GM18499 (cell line): ENCODE measurements around the gene ZNF320.
"Not testable (repeated sequence)": the region's sequence is repeated elsewhere in the genome, so short reads cannot be mapped to it uniquely, and the experiment has no call there.

ENCODE experiments used
- ATAC-seq: cut with Tn5 transposase; IDR thresholded peaks from one replicate; pipeline ENCODE4 v1.9.1; 2021; ENCODE audit warnings: moderate number of reproducible peaks; ENCODE audit not compliant: insufficient read depth, unreplicated experiment

ZNF320 gene

DNA sequence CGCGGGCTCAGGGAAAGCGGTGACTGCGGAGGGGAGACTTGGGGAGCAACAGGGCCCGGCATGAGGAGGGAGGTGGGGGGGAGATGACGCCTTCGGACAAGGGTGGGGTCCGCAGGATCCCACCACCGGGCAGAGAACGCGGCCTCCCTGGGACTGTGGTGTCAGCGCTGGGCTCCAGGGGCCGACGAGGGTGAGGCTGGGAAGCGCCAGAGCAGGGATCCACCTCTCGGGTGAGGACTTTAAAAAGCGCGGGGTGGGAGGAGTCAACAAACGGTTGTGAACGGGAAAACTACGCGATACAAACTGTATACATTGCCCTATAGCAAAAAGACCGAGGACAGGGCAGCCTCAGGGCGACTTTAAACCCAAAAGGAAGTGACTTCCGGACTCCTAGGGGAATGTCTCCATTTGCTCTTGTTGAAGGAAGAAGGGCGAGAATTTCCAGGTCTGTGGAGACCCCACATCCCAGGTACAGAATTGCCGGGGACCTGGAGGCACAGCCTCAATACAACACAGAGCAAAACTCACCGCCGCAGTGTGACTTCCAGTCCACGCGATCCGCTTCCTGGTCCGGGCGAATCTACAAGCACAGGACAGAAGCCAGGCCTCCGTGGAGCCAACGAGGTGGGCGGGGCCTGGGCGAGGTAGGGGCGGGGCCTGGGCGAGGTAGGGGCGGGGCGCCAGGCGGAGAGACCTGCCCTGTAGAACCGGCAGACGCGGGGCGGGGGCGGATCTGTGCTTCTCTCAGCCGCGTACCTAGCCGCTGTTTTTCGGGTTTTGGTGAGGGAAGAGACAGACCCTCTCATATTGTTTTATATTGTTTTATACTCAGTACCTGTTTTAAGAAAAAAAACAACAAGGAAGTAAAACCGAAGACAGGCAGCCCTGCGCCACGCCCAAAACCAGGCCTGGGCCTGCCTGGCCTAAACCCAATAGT, 25.7 kb upstream of the ZNF320 start, which contains the start of gene ZNF888:
Gene ZNF888 (minus strand): TSS at position 588 of the 937 bp plus-strand sequence. CDS start 5,555 bp downstream, outside the sequence.
- no peak for ATAC-seq

DNA sequence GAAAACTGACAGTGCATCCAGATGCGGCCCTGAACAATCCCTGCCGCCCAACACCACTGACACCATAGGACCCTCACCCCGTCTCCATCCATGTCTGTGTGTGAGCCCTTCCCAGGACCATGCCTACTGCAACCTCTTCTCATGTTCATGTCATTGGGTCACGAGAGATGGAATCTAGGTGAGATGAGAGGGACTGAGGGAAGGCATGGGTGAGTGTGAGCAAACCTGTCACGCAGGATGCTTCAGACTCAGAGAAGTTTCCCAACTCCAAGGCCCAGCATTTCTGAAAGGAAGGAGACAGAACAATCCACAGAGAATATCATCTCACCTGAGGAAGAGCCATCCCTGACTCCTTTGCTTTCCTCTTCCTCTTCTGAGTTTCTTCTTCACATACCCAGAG, 20.1 kb upstream of the ZNF320 start:
- no peak for ATAC-seq

DNA sequence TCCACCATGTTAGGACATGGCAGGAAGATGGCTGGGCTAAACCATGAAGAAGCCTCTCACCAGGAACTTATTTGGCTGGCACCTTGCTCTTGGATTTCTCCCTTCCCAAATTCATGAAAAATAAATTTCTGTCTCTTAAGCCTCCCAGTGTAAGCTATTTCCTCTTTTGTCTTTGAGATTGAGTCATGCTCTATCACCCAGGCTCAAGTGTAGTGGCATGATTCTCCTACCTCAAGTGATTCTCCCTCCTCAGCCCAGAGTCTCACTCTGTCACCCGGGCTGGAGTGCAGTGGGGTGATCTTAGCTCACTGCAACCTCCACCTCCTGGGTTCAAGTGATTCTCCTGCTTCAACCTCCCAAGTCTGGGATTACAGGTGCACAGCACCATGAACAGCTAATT, 13.2 kb upstream of the ZNF320 start:
- ATAC-seq = no peak

DNA sequence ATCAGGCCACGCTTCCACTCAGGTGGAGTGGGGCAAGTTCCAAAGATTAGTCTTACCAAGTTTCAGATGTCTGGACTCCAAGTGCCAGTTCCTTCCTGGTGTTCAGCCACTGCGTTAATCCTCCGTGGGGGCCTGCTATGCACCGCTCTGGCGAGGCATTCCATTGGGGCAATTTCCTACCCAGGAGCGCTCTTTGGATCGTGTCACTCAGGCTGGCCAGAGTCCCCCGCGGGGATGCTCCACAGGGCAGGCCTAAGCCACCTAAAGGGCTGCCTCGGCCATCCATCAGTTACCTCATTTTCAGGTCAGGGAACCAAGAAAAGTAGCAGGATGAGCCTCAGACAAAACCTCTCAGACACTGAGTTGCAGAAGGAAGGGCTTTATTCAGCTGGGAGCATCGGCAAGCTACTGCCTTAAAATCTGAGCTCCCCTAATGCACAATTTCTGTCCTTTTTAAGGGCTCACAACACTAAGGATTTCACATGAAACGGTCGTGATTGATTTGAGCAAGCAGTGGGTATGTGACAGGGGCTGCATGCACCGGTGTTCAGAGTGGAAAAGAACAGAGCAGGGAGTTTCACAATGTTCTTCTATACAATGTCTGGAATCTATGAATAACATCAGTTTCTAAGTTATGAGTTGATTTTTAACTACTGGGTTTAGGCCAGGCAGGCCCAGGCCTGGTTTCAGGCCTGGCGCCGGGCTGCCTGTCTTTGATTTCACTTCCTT, 6.8 kb upstream of the ZNF320 start:
- ATAC-seq = not testable (repeated sequence)

DNA sequence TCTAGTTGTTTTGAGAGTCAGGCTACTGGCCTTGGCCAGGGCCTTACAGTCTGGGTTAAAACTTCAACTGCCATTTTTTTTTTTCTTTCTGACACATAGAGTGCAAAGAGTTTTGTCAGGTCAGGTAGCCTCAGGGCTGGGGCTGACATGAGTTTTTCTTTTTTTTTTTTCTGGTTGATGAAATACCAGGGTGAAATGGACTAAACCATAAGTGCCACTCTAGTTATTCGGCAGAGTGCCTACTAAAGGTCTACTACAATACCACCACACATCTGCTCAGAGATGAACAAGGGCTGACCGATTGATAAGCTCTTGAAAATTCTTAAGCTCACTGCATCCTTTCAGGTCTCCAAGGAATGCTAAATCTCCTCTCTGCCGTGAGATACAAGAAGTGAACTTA, 4.4 kb upstream of the ZNF320 start:
- ATAC-seq = no peak

GRCh38 chr19:52898596-52898995, 1.2 kb upstream of the ZNF320 start:
- ATAC-seq = not testable (repeated sequence)

DNA sequence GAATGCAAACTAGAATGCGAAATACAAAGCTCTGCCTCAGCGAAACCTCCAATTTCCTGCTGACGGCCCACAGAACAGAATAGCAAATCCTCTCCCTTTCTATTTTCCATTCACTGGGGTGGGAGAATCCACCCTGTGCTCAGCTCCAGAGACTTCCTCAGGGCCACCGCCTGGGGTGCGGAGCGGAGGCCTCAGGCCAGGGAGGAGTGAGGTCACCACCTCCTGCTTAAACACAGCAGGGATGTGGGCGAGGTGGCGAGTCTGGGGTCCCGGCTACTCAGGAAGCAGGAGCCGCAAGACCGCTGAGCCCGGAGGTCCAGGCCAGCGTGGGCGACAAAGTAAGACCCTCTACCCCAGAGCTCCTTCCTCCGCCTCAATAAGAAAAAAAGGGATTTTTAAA, 666 bp upstream of the ZNF320 start:
- ATAC-seq = no peak

DNA sequence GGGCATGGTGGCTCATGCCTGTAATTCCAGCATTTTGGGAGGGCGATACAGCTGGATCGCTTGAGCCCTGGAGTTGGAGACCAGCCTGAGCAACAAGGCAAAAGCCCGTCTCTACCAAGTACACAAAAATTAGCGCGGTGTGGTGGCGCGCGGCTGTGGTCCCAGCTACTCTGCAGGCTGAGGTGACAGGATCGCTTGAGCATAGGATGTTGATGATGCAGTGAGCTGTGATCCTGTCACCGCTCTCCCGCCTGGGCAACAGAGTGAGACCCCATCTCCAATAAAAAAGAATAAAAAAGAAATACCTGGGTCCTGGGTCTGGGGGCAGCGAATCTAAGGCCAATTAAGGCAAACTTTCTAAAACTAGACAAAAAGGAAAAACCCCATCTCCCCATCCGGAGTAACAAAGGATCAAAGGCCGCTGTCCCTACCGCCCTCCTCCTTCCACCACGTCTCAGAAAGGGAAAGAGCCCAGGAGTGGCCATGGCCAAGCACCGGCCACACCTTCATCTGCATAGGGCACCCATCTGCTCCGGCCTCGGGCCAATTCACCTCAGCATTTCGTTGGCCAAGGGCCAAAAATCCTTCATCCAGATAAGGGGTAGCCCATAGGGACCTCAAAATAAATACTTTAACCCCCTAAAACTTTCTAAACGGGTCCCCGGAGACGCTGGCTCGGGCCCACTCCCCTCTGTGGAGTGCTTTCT, 851 bp downstream of the ZNF320 start:
- ATAC-seq = no peak

DNA sequence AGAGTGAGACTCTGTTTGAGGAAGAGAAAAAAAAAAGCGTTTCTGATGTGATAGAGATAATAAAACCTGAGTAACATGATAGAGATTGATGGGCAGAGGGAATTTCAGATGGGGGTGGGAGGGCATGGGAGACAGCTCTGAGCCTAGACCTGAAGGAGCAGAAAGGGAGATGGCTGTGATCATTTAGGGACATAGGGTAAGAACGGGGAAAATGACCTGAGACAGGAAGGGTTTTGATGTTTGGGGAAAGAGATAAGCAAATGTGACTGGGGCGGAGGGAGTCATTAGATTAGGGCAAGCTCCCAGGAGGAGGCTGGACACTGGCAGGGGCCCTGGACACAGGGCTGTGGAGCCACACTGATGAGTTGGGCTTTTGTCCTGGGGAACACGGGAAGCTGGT, 6.1 kb downstream of the ZNF320 start:
- no peak for ATAC-seq

DNA sequence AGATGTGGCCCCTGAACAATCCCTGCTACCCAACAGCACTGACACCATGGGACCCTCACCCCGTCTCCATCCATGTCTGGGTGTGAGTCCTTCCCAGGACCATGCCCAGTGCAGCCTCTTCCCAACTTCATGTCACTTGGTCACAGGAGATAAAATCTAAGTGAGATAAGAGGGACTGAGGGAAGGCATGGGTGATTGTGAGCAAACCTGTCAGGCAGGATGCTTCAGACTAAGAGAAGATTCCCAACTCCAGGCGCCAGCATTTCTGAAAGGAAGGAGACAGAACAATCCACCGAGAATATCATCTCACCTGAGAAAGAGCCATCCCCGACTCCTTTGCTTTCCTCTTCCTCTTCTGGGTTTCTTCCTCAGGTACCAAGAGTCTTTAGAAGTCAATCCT, 7.5 kb downstream of the ZNF320 start:
- no peak for ATAC-seq

- ATAC-seq = no peak
Observed at GRCh38 chr19:52889076-52889475, 8.4 kb downstream of the ZNF320 start.

DNA sequence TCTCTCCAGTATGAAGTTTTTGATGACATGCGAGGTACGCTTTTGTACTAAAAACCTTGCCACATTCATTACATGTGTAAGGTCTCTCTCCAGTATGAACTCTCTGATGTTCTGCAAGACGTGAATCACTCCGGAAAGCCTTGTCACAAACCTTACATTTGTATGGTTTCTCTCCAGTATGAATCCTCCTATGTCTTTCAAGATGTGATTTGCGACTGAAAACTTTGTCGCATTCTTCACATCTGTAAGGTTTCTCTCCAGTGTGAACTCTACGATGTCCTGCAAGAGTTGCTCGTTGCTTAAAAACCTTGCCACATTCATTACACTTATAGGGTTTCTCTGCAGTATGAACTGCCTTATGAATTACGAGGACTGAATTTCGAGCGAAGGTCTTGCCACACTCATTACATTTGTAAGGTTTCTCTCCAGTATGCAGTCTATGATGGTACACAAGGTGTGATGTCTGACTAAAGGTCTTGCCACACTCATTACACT, 16.5 kb downstream of the ZNF320 start:
- no peak for ATAC-seq

- not testable (repeated sequence) for ATAC-seq
Observed at GRCh38 chr19:52872996-52873395, 24.4 kb downstream of the ZNF320 start.

DNA sequence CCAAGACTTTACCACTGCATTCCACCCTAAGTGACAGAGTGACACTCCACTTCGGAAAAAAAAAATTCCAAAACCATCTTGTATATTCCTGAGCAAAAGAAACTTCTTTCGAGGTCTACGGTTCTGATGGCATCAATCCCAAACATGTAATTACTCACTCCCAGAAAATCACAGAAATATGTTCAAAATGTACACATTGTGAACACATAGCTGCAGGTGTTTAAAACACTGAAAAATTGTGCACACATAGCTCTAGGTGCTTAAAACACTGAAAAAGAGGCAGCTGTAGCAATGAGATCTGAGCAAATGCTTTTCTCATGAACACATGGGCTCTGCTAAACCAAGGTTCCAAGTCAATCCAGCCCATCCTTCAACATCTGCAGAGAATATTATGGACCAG, 26.0 kb downstream of the ZNF320 start:
- no peak for ATAC-seq

- ATAC-seq = not testable (repeated sequence)
Observed at GRCh38 chr19:52868031-52868430, 29.4 kb downstream of the ZNF320 start.

GRCh38 chr19:52857378-52858191, 39.9 kb downstream of the ZNF320 start, which contains the start of gene ZNF468:
TSS of gene ZNF468 (minus strand) at chr19:52857619. CDS start at chr19:52854272, 3,347 bp downstream.
- ATAC-seq = peak; percentile 74

- not testable (repeated sequence) for ATAC-seq
Observed at GRCh38 chr19:52856540-52857377, 40.7 kb downstream of the ZNF320 start.
